Endothelial cell (in vitro differentiated cells): ENCODE results near the gene SNTB2. TPM values are rescaled to one million over a fixed set of nuclear protein-coding genes. Genes with fewer than 3 reads are reported as not detected.

Experiments used
- DNase-seq: peaks from one replicate; pipeline ENCODE4 v3.0.0; 2021; ENCODE audit warnings: low spot score
- H3K27ac Mint-ChIP-seq: one replicate; pipeline ENCODE4 v1.8.0; 2021; ENCODE audit warnings: mixed read lengths, inconsistent platforms; ENCODE audit not compliant: unreplicated experiment
- H3K27me3 Mint-ChIP-seq: one replicate; pipeline ENCODE4 v1.8.0; 2021; ENCODE audit warnings: mild to moderate bottlenecking, moderate library complexity, mixed read lengths, inconsistent platforms; ENCODE audit not compliant: unreplicated experiment
- H3K36me3 Mint-ChIP-seq: one replicate; pipeline ENCODE4 v1.8.0; 2021; ENCODE audit warnings: mild to moderate bottlenecking, low read depth, mixed read lengths, inconsistent platforms; ENCODE audit not compliant: unreplicated experiment
- H3K4me1 Mint-ChIP-seq: one replicate; pipeline ENCODE4 v1.8.0; 2021; ENCODE audit warnings: mild to moderate bottlenecking, mixed read lengths, inconsistent platforms; ENCODE audit not compliant: unreplicated experiment
- H3K4me3 Mint-ChIP-seq: one replicate; pipeline ENCODE4 v1.8.0; 2021; ENCODE audit warnings: mild to moderate bottlenecking, mixed read lengths, inconsistent platforms; ENCODE audit not compliant: unreplicated experiment
- H3K9me3 Mint-ChIP-seq: one replicate; pipeline ENCODE4 v1.8.0; 2021; ENCODE audit warnings: mixed read lengths, inconsistent platforms; ENCODE audit not compliant: unreplicated experiment
- CTCF ChIP-seq: fragments of 200-600 bp; sonication (generic); IDR thresholded peaks from one replicate; pipeline ENCODE4 v1.5.0; 2021; ENCODE audit warnings: antibody characterized with exemption; ENCODE audit not compliant: unreplicated experiment
- total RNA-seq: library from RNA; stranded (reverse); fragmentation: NEBNext Ultra II Directional; extraction: Animal tissue kit (Norgen Biotek cat#: 25700); gene quantifications from one replicate; pipeline ENCODE4 v1.2.1, GENCODE V29; 2021; ENCODE audit not compliant: unreplicated experiment

SNTB2 gene
- total RNA-seq, 1 donor from 2014 or later: 16.8 TPM

GRCh38 chr16:69325784-69326171 lies 138.8 kb downstream of the SNTB2 start:
- H3K9me3 Mint-ChIP-seq: no peaks in the 10 kb centered on the region
- DNase-seq: no peak
- H3K27ac Mint-ChIP-seq: no peak overlapping the region
- H3K36me3 Mint-ChIP-seq: peaks cover 42% of the 10 kb centered on the region
- no peak for TF ChIP-seq CTCF
- no peak overlapping the region for H3K4me3 Mint-ChIP-seq
- H3K27me3 Mint-ChIP-seq: peaks cover 12% of the 10 kb centered on the region
- H3K4me1 Mint-ChIP-seq: peaks cover 14% of the 10 kb centered on the region

DNA sequence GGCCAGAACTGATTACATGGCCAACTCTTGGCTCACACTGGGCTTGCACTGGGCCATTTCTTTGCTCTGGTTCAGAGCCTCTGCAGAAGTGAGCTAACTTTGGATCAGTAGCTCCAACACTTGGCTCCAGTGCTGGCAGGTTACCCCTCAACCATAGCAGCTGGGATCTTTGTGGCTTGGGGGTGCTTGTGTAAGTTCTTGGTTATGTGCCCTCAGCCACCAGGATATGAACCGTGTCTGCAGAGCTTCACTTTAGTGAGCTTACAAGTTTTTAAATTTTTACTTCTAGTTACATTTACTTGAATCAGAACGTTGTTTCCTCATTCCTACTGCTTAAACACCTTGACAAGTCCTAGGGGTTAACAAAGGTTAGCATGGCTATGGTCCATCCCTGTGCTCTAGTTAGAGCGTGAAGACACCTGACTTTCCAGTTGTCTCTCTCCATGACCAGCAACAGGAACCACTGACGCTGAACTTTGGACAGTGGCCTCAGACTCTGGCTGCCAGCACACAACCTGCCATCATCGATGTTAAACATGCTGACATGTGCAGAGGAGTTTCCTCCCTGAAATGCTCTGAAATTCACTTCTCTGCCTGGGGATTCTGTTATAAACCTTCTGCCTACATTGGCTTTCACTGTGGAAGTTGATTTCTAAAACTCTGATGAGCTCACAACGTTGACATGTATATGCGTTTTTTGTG lies 139.4 kb downstream of the SNTB2 start:
- Mint-ChIP-seq H3K27me3 (peaks cover 11% of the 10 kb centered on the region), H3K4me3 (no peak overlapping the region), H3K36me3 (peaks cover 37% of the 10 kb centered on the region), H3K4me1 (peaks cover 14% of the 10 kb centered on the region), H3K27ac (peak overlapping the region; percentile 31), H3K9me3 (no peaks in the 10 kb centered on the region)
- no peak for DNase-seq
- no peak for TF ChIP-seq CTCF

GRCh38 chr16:69327585-69328310 lies 140.8 kb downstream of the SNTB2 start:
- H3K4me3 Mint-ChIP-seq: no peak overlapping the region
- TF ChIP-seq CTCF: no peak

GRCh38 chr16:69328854-69329316 lies 141.9 kb downstream of the SNTB2 start:
- no peak for DNase-seq
- no peaks in the 10 kb centered on the region for H3K9me3 Mint-ChIP-seq
- peaks cover 32% of the 10 kb centered on the region for H3K36me3 Mint-ChIP-seq
- H3K27ac Mint-ChIP-seq: no peak overlapping the region
- H3K4me3 Mint-ChIP-seq: peak overlapping the region; percentile 88
- H3K27me3 Mint-ChIP-seq: peaks cover 13% of the 10 kb centered on the region
- TF ChIP-seq CTCF: no peak
- peaks cover 14% of the 10 kb centered on the region for H3K4me1 Mint-ChIP-seq

More at GRCh38 chr16:69327585-69328310, 140.8 kb downstream of the SNTB2 start:
- peaks cover 13% of the 10 kb centered on the region for H3K27me3 Mint-ChIP-seq
- H3K4me1 Mint-ChIP-seq: peaks cover 14% of the 10 kb centered on the region
- peaks cover 29% of the 10 kb centered on the region for H3K36me3 Mint-ChIP-seq
- H3K27ac Mint-ChIP-seq: peak overlapping the region; percentile 18
- no peaks in the 10 kb centered on the region for H3K9me3 Mint-ChIP-seq
- no peak for DNase-seq
